ENCODE measurements around the gene BAIAP2L2. TPM values are rescaled to one million over a fixed set of nuclear protein-coding genes. Genes with fewer than 3 reads are reported as not detected.
A peak's percentile ranks its signal among the peaks of the same experiment; 100 is the strongest.
"Not testable (repeated sequence)": the region's sequence is repeated elsewhere in the genome, so short reads cannot be mapped to it uniquely, and the experiment has no call there.

The BAIAP2L2 gene
- total RNA-seq, 2 donors from 2014 or later: 2.5 TPM; not detected in 1

DNA sequence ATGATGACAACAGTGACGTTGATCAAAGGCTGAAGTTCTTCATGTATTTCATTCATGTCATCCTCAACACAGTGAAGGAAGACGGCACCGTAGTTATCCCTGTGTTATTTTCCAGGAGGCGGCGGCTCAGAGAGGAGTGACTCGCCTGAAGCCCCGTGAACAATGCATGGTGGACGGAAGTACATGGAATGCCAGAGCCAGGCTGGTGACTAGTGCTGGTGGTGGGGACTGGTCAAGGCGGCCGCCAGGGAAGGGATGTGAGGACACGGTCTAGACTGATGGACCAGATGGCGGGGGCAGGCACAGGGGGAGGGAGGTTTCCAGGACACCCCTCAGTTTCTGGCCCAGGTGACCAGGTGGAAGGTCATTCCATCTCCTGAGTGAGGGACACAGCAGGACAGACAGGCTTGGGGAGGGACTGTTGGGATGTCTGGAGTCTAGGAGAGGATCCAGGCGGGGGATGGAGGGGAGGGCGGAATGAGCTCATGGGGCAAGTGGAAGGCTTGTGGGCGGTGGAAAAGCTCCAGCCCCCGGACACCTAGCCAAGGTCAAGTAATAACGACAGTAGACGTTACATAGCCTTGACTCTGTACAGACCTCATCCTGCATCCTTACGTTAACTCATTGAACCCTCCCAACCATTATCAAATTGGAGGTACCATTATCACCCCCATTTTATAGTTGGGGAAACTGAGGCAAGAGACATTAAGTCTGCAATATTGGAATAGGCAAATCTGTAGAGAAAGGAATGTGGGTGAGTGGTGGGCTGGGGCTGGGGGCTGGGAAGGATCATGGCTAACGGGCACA is 69.3 kb downstream of the BAIAP2L2 start:
- TF ChIP-seq, protein P1, sequence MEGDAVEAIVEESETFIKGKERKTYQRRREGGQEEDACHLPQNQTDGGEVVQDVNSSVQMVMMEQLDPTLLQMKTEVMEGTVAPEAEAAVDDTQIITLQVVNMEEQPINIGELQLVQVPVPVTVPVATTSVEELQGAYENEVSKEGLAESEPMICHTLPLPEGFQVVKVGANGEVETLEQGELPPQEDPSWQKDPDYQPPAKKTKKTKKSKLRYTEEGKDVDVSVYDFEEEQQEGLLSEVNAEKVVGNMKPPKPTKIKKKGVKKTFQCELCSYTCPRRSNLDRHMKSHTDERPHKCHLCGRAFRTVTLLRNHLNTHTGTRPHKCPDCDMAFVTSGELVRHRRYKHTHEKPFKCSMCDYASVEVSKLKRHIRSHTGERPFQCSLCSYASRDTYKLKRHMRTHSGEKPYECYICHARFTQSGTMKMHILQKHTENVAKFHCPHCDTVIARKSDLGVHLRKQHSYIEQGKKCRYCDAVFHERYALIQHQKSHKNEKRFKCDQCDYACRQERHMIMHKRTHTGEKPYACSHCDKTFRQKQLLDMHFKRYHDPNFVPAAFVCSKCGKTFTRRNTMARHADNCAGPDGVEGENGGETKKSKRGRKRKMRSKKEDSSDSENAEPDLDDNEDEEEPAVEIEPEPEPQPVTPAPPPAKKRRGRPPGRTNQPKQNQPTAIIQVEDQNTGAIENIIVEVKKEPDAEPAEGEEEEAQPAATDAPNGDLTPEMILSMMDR (IDR thresholded peaks at IDR 0.05): no peak
- no peak for DNase-seq (ENCODE audit: low spot score)
- H3K4me1 ChIP-seq (ENCODE audit: control insufficient read depth in 1 of 2, low read depth in 2 of 2): peaks cover 0 to 14% of the 10 kb centered on the region in 2 donors
- no peak overlapping the region for H3K27ac ChIP-seq
- H3K27me3 ChIP-seq (replicated peaks; ENCODE audit: insufficient read depth): no peaks in the 10 kb centered on the region
- no peak for ATAC-seq (ENCODE audit: insufficient number of reproducible peaks, low FRiP score, low read depth)
- no peaks in the 10 kb centered on the region for H3K36me3 ChIP-seq
- H3K4me3 ChIP-seq: no peak overlapping the region
- no peaks in the 10 kb centered on the region for H3K9me3 ChIP-seq

DNA sequence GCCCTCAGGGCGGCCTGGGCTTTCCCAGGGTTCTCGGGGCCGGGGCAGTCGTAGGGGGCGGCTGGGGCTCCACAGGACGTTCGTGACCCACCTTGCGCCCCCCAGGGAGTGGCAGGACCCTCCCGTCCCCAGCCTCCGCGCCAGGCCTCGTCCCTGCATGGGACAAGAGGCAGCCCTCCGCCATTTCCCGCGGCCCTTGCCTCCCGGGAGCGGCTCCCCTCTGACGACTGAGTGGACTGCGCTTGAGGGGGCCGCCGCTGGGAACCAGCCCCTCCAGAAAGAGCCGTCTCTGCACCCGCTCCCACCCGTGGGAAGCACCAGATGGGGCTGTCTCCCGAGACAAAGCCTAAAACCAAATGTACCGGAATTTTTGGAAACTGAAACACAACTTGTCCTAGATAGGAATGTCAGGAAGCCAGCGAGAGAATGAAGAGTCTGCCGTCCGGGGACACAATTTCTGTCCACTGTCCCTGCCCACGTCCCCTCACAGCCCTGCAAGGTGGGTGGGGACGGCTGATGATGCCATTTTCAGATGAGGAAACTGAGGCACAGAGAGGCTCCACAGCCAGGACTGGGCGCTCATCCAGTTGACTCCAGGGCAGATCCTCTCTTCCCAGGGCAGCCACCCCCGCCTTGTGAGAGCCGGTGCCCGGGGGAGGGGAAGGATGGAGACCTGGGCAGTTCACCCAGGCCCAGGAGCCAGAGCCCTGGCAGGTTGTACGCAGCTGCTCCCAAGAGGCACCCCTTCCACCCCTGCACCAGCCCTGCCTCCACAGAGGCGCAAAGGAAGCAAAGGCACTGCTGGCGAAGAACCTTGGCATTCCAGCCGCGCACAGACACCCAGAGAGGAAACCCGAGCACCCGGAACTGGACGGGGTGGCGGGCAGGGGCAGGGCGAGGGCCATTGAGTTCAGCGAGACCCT is 71.3 kb downstream of the BAIAP2L2 start:
- Histone ChIP-seq H3K4me3 (peak overlapping the region; percentile 57), H3K27ac (peak overlapping the region; percentile 47 to 76), H3K4me1 (ENCODE audit: control insufficient read depth in 1 of 2, low read depth in 2 of 2) (peaks cover 5 to 24% of the 10 kb centered on the region in 2 donors), H3K27me3 (replicated peaks; ENCODE audit: insufficient read depth) (no peaks in the 10 kb centered on the region), H3K36me3 (no peaks in the 10 kb centered on the region), H3K9me3 (no peaks in the 10 kb centered on the region)
- TF ChIP-seq, protein P1 (IDR thresholded peaks at IDR 0.05): no peak
- no peak for ATAC-seq (ENCODE audit: insufficient number of reproducible peaks, low FRiP score, low read depth)
- DNase-seq (ENCODE audit: low spot score): no peak

DNA sequence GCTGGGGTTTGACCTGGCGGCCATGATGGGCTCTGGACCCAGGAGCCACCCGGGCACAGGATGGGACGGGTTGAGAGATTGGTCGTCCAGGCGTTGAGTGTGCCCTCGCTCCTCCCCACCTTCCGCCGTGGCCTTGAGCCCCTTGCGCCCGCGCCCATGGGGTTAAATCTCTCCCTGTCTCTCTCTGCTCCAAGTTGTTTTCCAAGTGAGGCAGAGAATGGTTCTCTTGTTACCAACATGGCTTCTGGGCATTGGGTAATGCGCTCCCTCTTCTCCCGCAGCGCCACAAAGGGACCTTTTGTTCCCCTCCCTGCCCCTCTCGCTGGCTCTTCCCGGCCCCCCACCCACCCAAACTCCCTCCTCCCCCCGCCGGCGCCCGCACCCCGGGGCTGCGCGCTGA is 72.1 kb downstream of the BAIAP2L2 start:
- H3K27me3 ChIP-seq (replicated peaks; ENCODE audit: insufficient read depth): no peaks in the 10 kb centered on the region
- DNase-seq (ENCODE audit: low spot score): no peak
- TF ChIP-seq, protein P1 (IDR thresholded peaks at IDR 0.05): no peak
- no peaks in the 10 kb centered on the region for H3K36me3 ChIP-seq
- peaks cover 12 to 31% of the 10 kb centered on the region in 2 donors for H3K4me1 ChIP-seq (ENCODE audit: control insufficient read depth in 1 of 2, low read depth in 2 of 2)
- H3K27ac ChIP-seq: peak overlapping the region in 1 of 2 donors; percentile 76
- no peak overlapping the region for H3K4me3 ChIP-seq
- no peaks in the 10 kb centered on the region for H3K9me3 ChIP-seq
- no peak for ATAC-seq (ENCODE audit: insufficient number of reproducible peaks, low FRiP score, low read depth)

DNA sequence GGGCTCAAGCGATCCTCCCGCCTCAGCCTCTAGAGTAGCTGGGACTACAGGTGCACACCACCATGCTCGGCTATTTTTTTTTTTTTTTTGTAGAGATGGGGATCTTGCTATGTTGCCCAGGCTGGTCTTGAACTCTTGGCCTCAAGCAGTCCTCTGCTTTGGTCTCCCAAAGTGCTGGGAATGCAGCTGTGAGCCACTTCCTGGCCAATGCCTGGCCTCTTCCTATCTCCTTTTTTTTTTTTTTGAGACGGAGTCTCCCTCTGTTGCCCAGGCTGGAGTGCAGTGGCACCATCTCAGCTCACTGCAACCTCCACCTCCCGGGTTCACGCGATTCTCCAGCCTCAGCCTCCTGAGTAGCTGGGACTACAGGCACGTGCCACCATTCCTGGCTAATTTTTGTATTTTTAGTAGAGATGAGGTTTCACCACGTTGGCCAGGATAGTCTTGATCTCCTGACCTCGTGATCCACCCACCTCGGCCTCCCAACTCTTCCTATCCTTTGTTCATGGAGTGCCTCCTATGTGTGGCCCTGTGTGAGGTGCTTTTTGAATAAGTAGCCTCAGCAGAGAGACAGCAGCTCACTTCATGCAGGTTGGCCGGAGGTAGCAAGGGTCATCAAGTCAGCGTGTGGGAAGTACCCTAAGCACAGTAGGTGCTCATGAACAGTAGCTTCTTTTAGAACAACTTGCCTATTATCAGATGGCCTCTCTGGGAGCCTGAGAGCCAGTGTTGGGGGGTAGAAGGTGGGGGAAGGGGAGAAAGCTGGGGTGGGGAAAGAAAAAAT is 72.9 kb downstream of the BAIAP2L2 start:
- not testable (repeated sequence) for H3K9me3 ChIP-seq; H3K4me3 ChIP-seq; DNase-seq (ENCODE audit: low spot score); H3K36me3 ChIP-seq; ATAC-seq (ENCODE audit: insufficient number of reproducible peaks, low FRiP score, low read depth); H3K27me3 ChIP-seq (replicated peaks; ENCODE audit: insufficient read depth); H3K27ac ChIP-seq
- H3K4me1 ChIP-seq (ENCODE audit: control insufficient read depth in 1 of 2, low read depth in 2 of 2): peaks cover 15 to 35% of the 10 kb centered on the region in 2 donors

- ATAC-seq (ENCODE audit: insufficient number of reproducible peaks, low FRiP score, low read depth) (no peak), DNase-seq (ENCODE audit: low spot score) (no peak)
- Histone ChIP-seq H3K4me3 (no peak overlapping the region), H3K27ac (no peak overlapping the region), H3K4me1 (ENCODE audit: control insufficient read depth in 1 of 2, low read depth in 2 of 2) (peaks cover 15 to 35% of the 10 kb centered on the region in 2 donors), H3K27me3 (replicated peaks; ENCODE audit: insufficient read depth) (no peaks in the 10 kb centered on the region), H3K9me3 (no peaks in the 10 kb centered on the region), H3K36me3 (no peaks in the 10 kb centered on the region)
- TF ChIP-seq, protein P1 (IDR thresholded peaks at IDR 0.05): no peak
Observed at GRCh38 chr22:38036392-38037062, 74.0 kb downstream of the BAIAP2L2 start.
